IPS-18a (cell line): Measurements from ENCODE around the gene ZNF513.
A peak's percentile ranks its signal among the peaks of the same experiment; 100 is the strongest.
"Not testable (repeated sequence)": the region's sequence is repeated elsewhere in the genome, so short reads cannot be mapped to it uniquely, and the experiment has no call there.

Source experiments
- H3K27ac ChIP-seq: one replicate; pipeline ENCODE4 v1.5.1; 2013; ENCODE audit warnings: low read length
- H3K27me3 ChIP-seq: one replicate; pipeline ENCODE4 v1.6.1; 2013; ENCODE audit warnings: mild to moderate bottlenecking, low read length; ENCODE audit not compliant: control insufficient read depth, insufficient read depth
- H3K36me3 ChIP-seq: one replicate; pipeline ENCODE4 v1.6.1; 2013; ENCODE audit warnings: low read depth, low read length; ENCODE audit not compliant: control insufficient read depth
- H3K4me1 ChIP-seq: one replicate; pipeline ENCODE4 v1.6.1; 2013; ENCODE audit warnings: low read depth, low read length; ENCODE audit not compliant: control insufficient read depth
- H3K4me3 ChIP-seq: one replicate; pipeline ENCODE4 v1.5.1; 2013; ENCODE audit warnings: low read length
- H3K9ac ChIP-seq: one replicate; pipeline ENCODE4 v1.6.1; 2013; ENCODE audit warnings: mild to moderate bottlenecking, low read length, moderate library complexity
- H3K9me3 ChIP-seq: one replicate; pipeline ENCODE4 v1.6.1; 2013; ENCODE audit warnings: low read depth, low read length; ENCODE audit not compliant: control insufficient read depth

The ZNF513 gene

DNA sequence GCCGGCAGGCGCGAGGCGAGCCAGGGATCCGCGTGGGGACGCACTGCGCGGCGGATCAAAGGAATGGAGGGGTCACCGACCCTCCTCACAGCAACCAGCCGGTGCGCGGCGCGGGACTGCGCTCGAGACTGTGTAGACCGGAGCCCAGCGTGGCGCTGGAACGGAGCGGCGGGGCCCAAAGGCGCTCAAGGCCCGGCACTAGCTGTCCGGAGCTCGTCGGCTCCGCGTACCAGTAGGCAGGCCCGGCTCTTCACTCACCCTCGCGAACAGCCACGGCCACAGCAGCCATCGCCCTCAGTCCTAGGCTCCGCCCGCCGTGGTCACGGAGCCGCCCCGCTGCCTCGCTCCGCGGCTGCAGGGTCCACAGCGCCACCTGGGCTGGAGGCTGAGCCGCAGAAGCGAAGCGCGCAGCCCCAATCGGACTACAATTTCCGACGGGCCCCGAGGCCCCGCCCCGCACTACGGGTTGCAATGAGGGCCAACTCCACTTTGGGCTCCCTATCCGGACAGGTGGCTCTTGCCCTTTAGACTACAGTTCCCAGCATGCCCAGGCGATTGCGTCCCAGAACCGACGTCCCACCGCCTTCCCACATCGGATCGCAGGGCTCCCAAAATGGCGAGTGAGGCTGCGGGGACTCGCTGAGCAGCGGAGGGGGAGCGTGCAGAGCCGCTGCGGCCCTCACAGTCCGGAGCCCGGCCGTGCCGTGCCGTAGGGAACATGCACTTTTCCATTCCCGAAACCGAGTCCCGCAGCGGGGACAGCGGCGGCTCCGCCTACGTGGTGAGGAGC is 10.3 kb downstream of the ZNF513 start, which contains the start of the genes EIF2B4 and SNX17:
TSS of gene EIF2B4 (minus strand) at position 313 of the 790 bp plus-strand sequence. CDS start at position 289, 24 bp downstream.
TSS of gene SNX17 (plus strand) at position 591 of the 790 bp plus-strand sequence. CDS start at position 719, 128 bp downstream.
- Histone ChIP-seq H3K4me1 (peaks cover 11% of the 10 kb centered on the region), H3K4me3 (peak within 1 kb of the TSS; percentile 98), H3K36me3 (peaks cover 50% of the 10 kb centered on the region), H3K27ac (peak within 1 kb of the TSS; percentile 33), H3K9ac (peak within 1 kb of the TSS; percentile 88), H3K27me3 (no peaks in the 10 kb centered on the region), H3K9me3 (no peaks in the 10 kb centered on the region)

DNA sequence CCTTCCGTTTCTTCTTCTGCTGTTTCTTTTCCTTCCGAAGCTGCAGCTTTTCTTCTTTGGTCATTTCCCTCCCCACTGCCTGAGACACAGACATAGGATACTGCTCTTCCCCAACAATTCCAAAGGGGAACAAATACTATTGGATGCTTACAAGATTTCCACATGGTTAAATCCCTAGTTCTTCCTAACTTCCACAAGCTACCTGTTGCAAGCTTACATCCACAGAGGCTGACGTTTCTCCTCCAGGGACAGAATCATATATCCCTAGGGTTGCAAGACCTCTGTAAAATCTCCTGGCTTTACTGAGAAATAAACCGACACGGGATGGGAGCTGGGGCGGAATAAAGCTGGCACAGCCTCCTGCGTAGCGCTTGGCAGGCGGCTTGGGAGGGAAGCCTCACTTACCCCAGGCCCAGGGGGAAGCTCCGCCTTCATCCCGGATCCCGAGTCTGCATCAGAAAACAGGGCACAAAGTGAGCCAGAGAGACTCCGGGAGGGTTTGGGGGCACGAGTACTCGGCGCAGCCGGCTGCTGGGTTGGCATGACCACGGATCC is 11.0 kb downstream of the ZNF513 start:
- Histone ChIP-seq H3K27me3 (no peaks in the 10 kb centered on the region), H3K27ac (peak overlapping the region; percentile 33), H3K9me3 (no peaks in the 10 kb centered on the region), H3K4me1 (peaks cover 11% of the 10 kb centered on the region), H3K9ac (peak overlapping the region; percentile 88), H3K36me3 (peaks cover 47% of the 10 kb centered on the region), H3K4me3 (peak overlapping the region; percentile 98)

DNA sequence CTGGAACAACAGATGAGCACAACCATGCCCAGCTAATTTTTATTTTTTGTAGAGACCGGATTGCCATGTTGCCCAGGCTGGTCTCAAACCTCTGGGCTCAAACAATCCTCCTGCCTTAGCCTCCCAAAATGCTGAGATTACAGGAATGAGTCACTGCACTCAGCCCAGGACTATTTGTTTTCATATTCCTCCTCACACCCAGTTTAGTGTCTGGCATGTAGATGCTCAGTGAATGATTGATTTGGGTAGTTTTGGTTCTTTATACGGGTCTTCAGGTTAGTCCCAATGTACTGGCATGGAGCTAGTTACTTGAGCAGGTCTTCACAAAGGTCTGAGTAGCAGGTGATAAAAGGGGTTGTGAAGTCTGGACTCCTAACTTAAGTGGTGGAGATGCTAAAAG is 16.6 kb downstream of the ZNF513 start:
- H3K27ac ChIP-seq = no peak overlapping the region
- H3K9me3 ChIP-seq = no peaks in the 10 kb centered on the region
- peaks cover under 1% of the 10 kb centered on the region for H3K4me1 ChIP-seq
- H3K4me3 ChIP-seq = no peak overlapping the region
- H3K36me3 ChIP-seq = peaks cover 45% of the 10 kb centered on the region
- H3K27me3 ChIP-seq = no peaks in the 10 kb centered on the region
- H3K9ac ChIP-seq = no peak overlapping the region

GRCh38 chr2:27362678-27363420 is 17.7 kb downstream of the ZNF513 start:
- no peak overlapping the region for H3K9ac ChIP-seq
- H3K4me1 ChIP-seq = peaks cover 2% of the 10 kb centered on the region
- H3K27ac ChIP-seq = no peak overlapping the region
- no peak overlapping the region for H3K4me3 ChIP-seq
- H3K36me3 ChIP-seq = peaks cover 37% of the 10 kb centered on the region
- H3K9me3 ChIP-seq = no peaks in the 10 kb centered on the region
- no peaks in the 10 kb centered on the region for H3K27me3 ChIP-seq

DNA sequence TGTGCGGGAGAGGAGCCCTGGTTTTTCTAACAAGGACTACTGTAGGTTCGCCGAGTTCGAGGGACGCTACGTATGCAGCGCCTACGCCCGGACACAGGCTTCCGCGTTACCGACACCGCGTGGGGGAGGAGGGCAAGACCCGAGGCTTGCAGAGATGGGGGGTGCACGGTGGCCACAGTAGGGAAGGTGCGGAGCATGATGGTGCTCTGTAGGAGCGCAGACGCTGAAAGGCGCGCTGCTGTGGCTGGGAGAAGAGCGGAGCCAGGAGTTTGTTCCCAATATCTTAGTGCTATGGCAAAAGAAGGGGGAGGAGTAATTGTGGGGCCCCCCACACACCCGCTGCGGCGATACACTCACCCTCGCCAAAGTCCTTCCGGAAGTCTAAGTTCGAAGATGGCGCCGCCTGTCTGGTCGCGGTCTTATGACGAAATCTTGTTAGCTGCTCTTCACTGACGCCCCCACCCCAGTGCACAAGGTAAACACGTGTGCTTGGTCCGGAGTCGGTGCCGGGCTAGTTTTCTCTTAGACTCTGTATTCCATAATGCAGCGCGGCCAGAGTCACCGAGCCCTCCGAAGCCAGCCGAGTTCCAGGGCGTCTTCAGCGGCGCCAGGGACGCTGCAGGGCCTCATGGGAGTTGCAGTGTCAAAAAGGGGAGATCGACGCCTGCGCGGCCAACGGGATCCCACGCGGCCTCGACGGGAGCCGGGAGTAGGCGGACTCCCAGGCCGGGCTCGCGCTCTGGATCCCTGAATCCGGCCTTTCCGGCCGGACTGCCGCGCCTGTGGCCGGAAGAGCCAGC is 24.0 kb downstream of the ZNF513 start, which contains the start of gene GTF3C2:
TSS of gene GTF3C2 (minus strand) at position 383 of the 800 bp plus-strand sequence. CDS start 13,210 bp downstream, outside the sequence.
- Histone ChIP-seq H3K27ac (peak within 1 kb of the TSS; percentile 96), H3K36me3 (no peaks in the 10 kb centered on the region), H3K4me3 (peak within 1 kb of the TSS; percentile 79), H3K9me3 (no peaks in the 10 kb centered on the region), H3K4me1 (peaks cover 12% of the 10 kb centered on the region), H3K27me3 (no peaks in the 10 kb centered on the region), H3K9ac (peak within 1 kb of the TSS; percentile 97)

DNA sequence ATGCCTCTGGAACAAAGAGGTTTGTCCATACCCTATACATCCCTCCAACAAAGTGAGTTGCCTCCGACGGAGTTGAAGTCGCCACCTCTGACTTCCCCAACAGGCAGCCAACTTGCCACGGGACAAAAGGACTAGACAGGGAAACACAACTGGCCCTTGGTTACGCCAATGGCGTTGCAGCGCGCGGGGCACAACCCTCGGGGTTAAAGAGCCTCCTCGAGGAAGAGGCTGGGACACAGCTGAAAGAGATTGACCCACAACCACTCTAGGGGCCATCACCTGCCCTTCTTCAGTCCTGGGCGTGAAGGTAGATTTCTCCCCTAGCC is 24.5 kb downstream of the ZNF513 start:
- no peaks in the 10 kb centered on the region for H3K36me3 ChIP-seq
- H3K27me3 ChIP-seq = no peaks in the 10 kb centered on the region
- no peaks in the 10 kb centered on the region for H3K9me3 ChIP-seq
- peaks cover 12% of the 10 kb centered on the region for H3K4me1 ChIP-seq
- peak overlapping the region; percentile 97 for H3K9ac ChIP-seq
- peak overlapping the region; percentile 96 for H3K27ac ChIP-seq
- peak overlapping the region; percentile 79 for H3K4me3 ChIP-seq

GRCh38 chr2:27354597-27354927 is 26.0 kb downstream of the ZNF513 start:
- no peak overlapping the region for H3K27ac ChIP-seq
- no peaks in the 10 kb centered on the region for H3K9me3 ChIP-seq
- no peak overlapping the region for H3K9ac ChIP-seq
- peaks cover 12% of the 10 kb centered on the region for H3K4me1 ChIP-seq
- H3K36me3 ChIP-seq = peaks cover 6% of the 10 kb centered on the region
- no peaks in the 10 kb centered on the region for H3K27me3 ChIP-seq
- no peak overlapping the region for H3K4me3 ChIP-seq

DNA sequence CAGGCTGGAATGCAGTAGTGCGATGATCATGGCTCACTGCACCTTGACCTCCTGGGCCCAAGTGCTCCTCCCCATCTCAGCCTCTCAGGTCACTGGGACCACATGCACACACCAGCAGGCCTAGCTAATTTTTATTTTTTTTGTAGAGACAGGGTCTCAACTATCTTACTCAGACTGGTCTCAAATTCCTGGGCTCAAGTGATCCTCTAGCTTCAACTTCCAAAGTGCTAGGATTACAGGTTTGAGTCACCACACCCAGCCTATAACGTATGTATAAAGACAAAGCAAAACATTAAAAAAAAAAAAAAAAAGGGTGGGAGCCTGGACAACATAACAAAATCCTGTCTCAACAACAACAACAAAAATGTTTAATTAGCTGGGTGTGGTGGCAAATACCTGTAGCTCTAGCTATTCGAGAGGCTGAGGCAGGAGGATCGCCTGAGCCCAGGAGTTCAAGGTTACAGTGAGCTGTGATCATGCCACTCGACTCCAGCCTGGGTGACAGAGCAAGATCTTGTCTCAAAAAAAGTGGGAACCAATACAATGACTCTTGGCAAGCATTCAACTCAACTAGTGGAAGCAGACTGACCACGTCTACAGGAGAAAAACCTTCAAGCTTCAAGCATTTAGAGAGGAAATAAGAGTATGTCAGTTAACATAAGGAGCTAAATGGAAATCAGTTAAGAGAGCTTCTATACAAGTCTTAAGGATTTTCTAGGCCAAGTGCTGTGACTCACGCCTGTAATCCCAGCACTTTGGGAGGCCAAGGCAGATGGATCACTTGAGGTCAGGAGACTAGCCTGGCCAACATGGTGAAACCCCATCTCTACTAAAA is 26.6 kb downstream of the ZNF513 start:
- Histone ChIP-seq H3K9ac (no peak overlapping the region), H3K36me3 (peaks cover 6% of the 10 kb centered on the region), H3K4me3 (no peak overlapping the region), H3K27ac (no peak overlapping the region), H3K27me3 (no peaks in the 10 kb centered on the region), H3K9me3 (no peaks in the 10 kb centered on the region), H3K4me1 (peaks cover 12% of the 10 kb centered on the region)

DNA sequence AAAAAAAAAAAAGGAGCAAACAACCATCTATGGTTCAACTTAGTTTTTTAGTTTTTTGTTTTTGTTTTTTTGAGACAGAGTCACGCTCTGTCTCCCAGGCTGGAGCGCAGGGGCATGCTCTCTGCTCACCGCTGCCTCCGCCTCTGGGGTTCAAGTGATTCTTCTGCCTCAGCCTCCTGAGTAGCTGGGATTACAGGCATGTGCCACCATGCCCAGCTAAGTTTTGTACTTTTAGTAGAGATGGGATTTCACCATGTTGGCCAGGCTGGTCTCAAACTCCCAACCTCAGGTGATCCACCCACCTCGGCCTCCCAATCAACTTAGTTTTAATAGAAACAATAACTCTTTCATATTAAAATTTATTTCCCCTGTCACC is 27.2 kb downstream of the ZNF513 start:
- peaks cover 12% of the 10 kb centered on the region for H3K4me1 ChIP-seq
- H3K27me3 ChIP-seq, H3K27ac ChIP-seq, H3K4me3 ChIP-seq, H3K36me3 ChIP-seq, H3K9me3 ChIP-seq, H3K9ac ChIP-seq: not testable (repeated sequence)

DNA sequence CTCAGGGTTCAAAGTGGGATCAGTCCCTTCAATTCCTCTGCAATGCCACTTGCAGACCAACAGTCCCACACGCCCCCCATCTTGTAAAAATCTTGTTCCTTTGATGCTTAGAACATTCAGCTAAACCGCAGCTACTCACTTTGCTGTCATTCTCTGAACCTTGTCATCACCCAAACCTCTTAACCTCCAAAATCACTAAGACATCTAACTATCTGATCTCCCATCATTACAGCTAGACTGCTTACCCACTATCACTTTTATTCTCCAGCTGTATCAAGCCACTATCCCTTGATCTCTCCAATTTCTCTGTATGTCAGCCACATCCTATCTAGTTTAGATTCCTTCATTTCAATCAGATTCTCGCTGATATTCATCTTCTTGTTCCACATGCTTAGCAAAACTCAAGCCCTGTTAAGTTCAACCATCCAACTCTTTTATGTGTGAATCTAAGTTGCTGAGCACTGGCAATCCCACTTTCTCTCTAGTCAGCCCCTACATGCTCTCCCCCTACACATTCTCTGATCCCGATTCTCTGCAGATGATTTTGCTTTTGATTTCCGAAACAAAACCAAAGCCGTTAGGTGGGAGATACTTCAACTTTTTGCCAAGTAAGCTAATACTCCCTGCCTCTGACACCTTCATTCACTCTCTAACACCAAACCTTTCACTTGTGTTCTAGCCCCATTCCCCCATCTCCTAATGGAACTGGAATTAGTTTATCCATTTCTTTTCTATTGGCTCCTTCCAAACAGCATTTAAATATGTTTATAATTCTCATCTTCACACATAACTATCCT is 28.5 kb downstream of the ZNF513 start:
- Histone ChIP-seq H3K36me3 (peaks cover 6% of the 10 kb centered on the region), H3K9me3 (no peaks in the 10 kb centered on the region), H3K9ac (no peak overlapping the region), H3K4me1 (peaks cover 8% of the 10 kb centered on the region), H3K4me3 (no peak overlapping the region), H3K27me3 (no peaks in the 10 kb centered on the region), H3K27ac (no peak overlapping the region)
